ENCODE results near the gene TMEM154. TPM values are rescaled to one million over a fixed set of nuclear protein-coding genes. Genes with fewer than 3 reads are reported as not detected.

TMEM154 gene
- 10.0 and 15.4 TPM in 2 replicates for total RNA-seq

GRCh38 chr4:152679414-152680281 lies at the start of gene TMEM154:
Gene TMEM154, minus strand, starts transcription at chr4:152679997. Its CDS starts 64 bp downstream, at chr4:152679933.

Other genes starting within 250 kb of the TMEM154 start
- gene FBXW7, start 143.9 kb downstream of the TMEM154 start, total RNA-seq = 64.1 and 95.0 TPM in 2 replicates
- 0.22 and 0.50 TPM in 2 replicates for gene TIGD4, start 99.7 kb upstream of the TMEM154 start, total RNA-seq
- gene ARFIP1, start 100.0 kb upstream of the TMEM154 start, total RNA-seq = 50.9 and 51.4 TPM in 2 replicates

All from uterine smooth muscle cell (primary cell).